Measurements from ENCODE around the gene PHACTR1.

Gene PHACTR1

DNA sequence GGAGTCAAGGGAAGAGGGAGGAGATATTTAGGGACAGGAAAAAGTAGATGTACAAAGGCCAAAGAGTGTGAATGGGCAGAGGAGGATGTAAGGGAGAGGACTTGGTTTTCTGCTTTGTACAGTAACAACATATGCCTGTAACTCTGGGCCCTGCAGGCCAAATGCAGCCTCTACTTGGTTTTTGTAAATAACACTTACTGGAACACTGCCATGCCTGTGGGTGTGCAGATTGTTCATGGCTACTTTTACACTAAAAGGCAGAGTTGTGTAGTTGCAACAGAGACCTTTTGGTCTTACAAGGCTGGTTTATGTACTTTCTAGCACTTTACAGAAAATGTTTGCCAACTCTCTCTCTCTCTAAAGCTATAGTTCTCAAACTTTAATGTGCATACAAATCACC is 157.1 kb downstream of the PHACTR1 start:
- DNase-seq = no peak
- no peak overlapping the region for H3K27ac Mint-ChIP-seq
- H3K36me3 Mint-ChIP-seq (ENCODE audit: low read depth) = no peaks in the 10 kb centered on the region
- peaks cover 8% of the 10 kb centered on the region for H3K27me3 Mint-ChIP-seq
- no peak overlapping the region for H3K4me3 Mint-ChIP-seq
- no peaks in the 10 kb centered on the region for H3K9me3 Mint-ChIP-seq
- H3K4me1 Mint-ChIP-seq (ENCODE audit: low read depth) = no peaks in the 10 kb centered on the region

DNA sequence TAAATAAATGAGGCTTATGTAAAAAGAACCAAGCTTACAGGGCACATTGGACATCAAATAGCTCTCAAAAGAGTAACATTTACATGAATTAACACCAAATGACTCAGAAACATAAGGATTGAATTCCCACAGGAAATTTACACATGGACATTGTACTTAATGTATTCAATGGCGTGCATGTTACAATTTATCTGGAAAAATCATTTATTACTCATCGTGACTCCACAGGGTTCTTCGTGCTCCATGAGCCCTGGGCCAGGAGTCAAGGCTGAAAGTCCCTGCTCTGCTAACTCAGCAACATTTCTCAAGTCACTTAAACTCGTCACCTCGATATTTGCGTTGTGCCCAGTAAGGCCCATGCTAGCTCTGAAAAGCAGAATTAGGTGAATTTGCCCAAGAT is 158.5 kb downstream of the PHACTR1 start:
- Mint-ChIP-seq H3K4me3 (no peak overlapping the region), H3K27me3 (peaks cover 12% of the 10 kb centered on the region), H3K27ac (no peak overlapping the region), H3K4me1 (ENCODE audit: low read depth) (no peaks in the 10 kb centered on the region), H3K9me3 (no peaks in the 10 kb centered on the region), H3K36me3 (ENCODE audit: low read depth) (no peaks in the 10 kb centered on the region)
- no peak for DNase-seq

DNA sequence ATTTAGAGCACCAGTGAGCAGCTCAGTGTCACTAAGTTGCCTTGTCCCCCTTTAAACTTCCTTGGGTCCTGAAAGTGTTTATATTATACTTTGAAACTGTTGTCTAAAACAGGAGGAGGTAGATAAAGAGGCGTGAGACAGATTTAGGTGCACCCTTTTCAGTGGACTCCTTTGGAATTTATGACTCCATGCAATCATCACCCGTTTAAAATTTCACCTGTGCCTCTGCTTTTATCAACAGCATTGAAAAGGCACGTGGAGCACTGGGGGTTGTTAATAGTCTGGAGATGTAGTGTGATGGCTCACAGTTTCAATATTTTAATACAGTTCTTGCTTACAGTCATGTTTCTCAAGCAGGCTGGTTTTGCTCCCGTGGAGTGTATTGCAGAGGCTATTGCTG is 162.2 kb downstream of the PHACTR1 start:
- H3K27me3 Mint-ChIP-seq = peaks cover 8% of the 10 kb centered on the region
- no peaks in the 10 kb centered on the region for H3K4me1 Mint-ChIP-seq (ENCODE audit: low read depth)
- H3K36me3 Mint-ChIP-seq (ENCODE audit: low read depth) = no peaks in the 10 kb centered on the region

DNA sequence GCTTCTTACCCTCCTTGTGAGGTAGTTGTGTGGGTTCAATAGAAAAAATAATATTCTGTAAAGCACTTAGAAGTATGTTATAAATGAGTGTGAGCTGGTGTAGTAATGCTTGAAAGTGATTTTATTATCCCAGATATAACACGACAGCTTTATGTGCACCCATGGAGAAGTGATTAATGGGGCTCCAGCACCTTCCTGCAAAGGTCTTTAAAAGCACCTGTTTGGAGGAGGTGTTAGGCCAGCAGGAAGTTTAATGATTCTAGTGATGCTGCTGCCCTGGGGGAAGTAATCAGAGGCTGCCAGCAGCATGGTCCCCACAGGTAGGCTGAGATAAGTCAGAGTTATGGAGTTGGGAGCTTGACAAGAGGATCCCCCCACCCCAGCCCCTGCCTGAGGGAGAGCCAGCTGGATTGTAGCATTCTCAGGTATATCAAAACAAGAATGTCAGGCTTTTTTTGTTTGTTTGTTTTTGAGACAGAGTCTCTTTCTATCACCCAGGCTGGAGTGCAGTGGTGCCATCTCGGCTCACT is 166.3 kb downstream of the PHACTR1 start:
- H3K36me3 Mint-ChIP-seq (ENCODE audit: low read depth) = no peaks in the 10 kb centered on the region
- H3K4me1 Mint-ChIP-seq (ENCODE audit: low read depth) = no peaks in the 10 kb centered on the region
- H3K4me3 Mint-ChIP-seq = no peak overlapping the region
- H3K27ac Mint-ChIP-seq = no peak overlapping the region
- no peak for DNase-seq
- no peaks in the 10 kb centered on the region for H3K9me3 Mint-ChIP-seq
- peaks cover 16% of the 10 kb centered on the region for H3K27me3 Mint-ChIP-seq

More for the DNA sequence above, 162.2 kb downstream of the PHACTR1 start:
- no peaks in the 10 kb centered on the region for H3K9me3 Mint-ChIP-seq
- DNase-seq = no peak
- H3K4me3 Mint-ChIP-seq = no peak overlapping the region
- no peak overlapping the region for H3K27ac Mint-ChIP-seq

DNA sequence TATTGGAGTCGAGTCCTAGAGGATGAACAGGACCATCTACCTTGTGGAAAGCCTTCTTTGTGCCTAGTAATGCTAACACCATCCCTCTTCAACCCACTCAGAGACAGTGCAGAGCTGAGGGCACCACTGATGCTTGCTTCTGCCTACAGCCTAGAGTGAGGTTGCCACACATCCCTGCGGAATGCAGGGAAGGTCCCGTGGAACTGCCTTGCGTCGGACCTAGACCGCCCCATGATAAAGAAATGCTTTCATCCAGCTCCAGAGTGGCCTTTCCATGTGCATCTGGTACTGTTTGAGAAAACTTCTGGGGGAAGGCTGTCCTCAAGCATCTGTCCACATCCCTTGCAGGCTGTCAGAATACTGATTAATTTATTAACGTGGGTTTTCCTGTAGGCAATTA is 168.4 kb downstream of the PHACTR1 start:
- Mint-ChIP-seq H3K4me3 (no peak overlapping the region), H3K36me3 (ENCODE audit: low read depth) (no peaks in the 10 kb centered on the region), H3K27ac (no peak overlapping the region), H3K4me1 (ENCODE audit: low read depth) (no peaks in the 10 kb centered on the region), H3K9me3 (no peaks in the 10 kb centered on the region), H3K27me3 (peaks cover 12% of the 10 kb centered on the region)
- no peak for DNase-seq

DNA sequence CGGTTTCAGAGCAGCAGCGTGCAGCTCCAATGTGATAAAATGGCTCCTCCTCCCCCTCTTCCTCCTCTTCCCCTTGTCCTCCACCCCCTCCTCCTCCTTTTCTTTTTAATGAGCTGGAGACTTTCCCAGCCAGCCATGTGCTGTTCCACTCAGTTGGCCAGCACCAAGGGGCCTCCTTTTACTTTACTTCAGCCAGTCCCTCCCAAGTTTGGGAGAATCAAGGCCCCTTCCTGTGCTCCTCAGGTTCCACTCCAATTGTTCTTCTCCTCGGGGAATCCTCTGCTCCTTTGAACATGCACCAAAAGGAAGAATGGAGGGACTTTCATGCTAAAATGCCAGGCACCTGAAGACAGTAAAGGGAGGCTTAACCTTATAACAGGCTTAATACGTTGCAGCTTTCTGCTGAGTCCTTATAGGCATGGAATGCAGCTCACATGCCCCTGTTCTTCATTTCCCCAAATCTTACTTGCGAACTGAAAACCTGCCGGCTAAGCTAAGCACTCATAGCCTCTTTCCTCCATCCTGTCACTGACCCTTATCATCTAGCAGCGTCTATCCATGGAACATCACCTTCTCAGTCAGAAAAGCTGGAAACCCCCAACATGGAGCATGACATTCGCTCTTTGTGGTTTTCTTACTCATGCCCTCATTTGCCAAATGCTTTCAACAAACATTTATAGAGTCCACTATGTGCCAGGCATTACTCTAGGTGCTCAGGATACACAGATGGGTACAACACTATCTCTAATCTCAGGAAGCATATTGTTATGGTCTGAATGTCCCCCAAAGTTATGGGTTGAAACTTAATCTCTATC is 170.6 kb downstream of the PHACTR1 start:
- no peak for DNase-seq
- peaks cover 18% of the 10 kb centered on the region for H3K27me3 Mint-ChIP-seq
- no peak overlapping the region for H3K4me3 Mint-ChIP-seq
- no peak overlapping the region for H3K27ac Mint-ChIP-seq
- H3K4me1 Mint-ChIP-seq (ENCODE audit: low read depth) = no peaks in the 10 kb centered on the region
- H3K9me3 Mint-ChIP-seq = peaks cover 13% of the 10 kb centered on the region
- no peaks in the 10 kb centered on the region for H3K36me3 Mint-ChIP-seq (ENCODE audit: low read depth)

DNA sequence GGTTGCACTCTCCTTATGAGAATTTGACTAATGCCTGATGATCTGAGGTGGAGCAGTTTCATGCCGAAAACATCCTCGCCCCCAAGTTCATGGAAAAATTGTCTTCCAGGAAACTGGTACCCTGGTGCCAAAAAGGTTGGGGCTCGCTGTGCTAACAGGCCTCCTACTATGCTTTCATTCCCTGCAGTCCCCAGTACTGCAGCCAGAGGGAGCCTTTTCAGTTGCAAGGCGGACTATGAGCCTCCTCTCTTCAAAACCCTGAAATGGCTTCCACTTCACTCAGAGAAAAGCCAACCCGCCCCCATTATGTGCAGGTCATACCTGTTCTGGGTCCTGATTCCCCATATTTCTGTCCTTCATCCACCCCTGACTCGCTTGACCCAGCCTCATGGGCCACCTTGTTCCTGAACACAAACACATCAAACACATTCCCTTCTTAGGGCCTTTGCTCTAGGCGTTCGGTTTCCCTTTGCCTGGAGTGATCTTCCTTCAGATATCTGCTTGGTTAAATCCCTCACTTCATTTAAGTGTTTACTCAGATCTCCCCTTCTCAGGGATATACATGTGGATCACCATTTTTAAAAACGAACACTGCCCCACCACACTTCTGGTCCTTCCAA is 173.7 kb downstream of the PHACTR1 start:
- DNase-seq = peak; percentile 43
- Mint-ChIP-seq H3K4me1 (ENCODE audit: low read depth) (no peaks in the 10 kb centered on the region), H3K9me3 (peaks cover 13% of the 10 kb centered on the region), H3K36me3 (ENCODE audit: low read depth) (no peaks in the 10 kb centered on the region), H3K4me3 (no peak overlapping the region), H3K27me3 (peaks cover 19% of the 10 kb centered on the region), H3K27ac (no peak overlapping the region)

DNA sequence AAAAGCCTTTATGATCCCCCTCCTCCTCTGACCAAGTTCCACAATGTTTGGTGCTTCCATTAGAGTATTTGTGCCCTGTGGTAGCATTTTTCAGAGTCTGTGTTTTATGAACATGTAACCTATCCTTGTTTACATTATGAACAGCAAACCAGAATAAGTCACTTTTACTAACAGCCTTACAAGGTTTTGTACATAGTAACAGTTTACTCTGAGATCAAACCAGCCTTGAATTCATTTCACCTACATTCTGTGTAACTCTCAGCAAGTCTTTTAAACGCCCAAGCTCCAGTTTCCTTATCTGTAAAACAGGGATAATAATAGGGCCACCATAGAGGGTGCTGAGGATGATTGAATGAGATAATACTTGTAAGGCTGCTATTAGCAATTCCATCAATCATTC is 175.0 kb downstream of the PHACTR1 start:
- Mint-ChIP-seq H3K27ac (no peak overlapping the region), H3K27me3 (peaks cover 19% of the 10 kb centered on the region), H3K4me1 (ENCODE audit: low read depth) (no peaks in the 10 kb centered on the region), H3K4me3 (no peak overlapping the region), H3K9me3 (peaks cover 13% of the 10 kb centered on the region), H3K36me3 (ENCODE audit: low read depth) (no peaks in the 10 kb centered on the region)
- no peak for DNase-seq

DNA sequence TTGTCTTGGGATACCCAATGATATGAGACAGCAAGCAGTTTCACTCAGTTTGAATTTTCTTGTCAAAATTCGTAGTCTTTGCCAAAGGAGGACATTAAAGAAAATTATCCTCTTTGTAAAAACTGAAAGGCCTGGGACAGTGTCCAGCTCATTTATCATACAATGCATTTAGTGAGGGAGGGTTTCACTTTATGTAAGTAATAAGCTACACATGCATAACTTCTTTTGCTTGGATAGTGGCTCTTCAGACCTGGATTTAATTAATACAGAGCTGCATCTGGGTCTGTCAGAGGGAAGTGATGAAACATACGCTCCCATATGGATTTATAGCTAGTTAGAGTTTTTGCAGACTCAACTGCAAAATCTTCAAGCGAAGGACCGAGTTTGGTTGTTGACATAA is 175.6 kb downstream of the PHACTR1 start:
- H3K36me3 Mint-ChIP-seq (ENCODE audit: low read depth) = no peaks in the 10 kb centered on the region
- H3K27me3 Mint-ChIP-seq = peaks cover 20% of the 10 kb centered on the region
- no peak overlapping the region for H3K27ac Mint-ChIP-seq
- H3K4me3 Mint-ChIP-seq = no peak overlapping the region
- no peaks in the 10 kb centered on the region for H3K4me1 Mint-ChIP-seq (ENCODE audit: low read depth)
- DNase-seq = no peak
- H3K9me3 Mint-ChIP-seq = peaks cover 13% of the 10 kb centered on the region

DNA sequence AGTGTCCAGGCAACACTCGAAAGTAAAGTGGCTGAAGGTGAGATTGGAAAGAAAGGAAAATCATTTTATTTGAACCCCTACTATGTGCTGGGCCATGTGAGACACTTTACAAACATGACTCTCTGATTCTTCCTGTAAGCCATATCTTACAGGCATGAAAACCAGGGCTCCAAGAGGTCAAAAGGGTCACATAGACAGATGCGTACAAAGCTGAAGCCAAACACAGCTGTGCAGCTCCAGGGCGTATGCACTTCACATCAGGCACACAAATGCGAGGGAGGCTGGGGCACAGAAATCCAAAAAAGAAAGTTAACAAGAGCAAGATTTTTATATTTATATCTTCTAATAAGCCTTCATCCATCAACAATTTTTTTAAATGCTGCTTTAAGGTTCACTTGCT is 176.5 kb downstream of the PHACTR1 start:
- Mint-ChIP-seq H3K36me3 (ENCODE audit: low read depth) (no peaks in the 10 kb centered on the region), H3K4me1 (ENCODE audit: low read depth) (no peaks in the 10 kb centered on the region), H3K4me3 (no peak overlapping the region), H3K27me3 (peaks cover 22% of the 10 kb centered on the region), H3K9me3 (peaks cover 13% of the 10 kb centered on the region), H3K27ac (no peak overlapping the region)
- no peak for DNase-seq

DNA sequence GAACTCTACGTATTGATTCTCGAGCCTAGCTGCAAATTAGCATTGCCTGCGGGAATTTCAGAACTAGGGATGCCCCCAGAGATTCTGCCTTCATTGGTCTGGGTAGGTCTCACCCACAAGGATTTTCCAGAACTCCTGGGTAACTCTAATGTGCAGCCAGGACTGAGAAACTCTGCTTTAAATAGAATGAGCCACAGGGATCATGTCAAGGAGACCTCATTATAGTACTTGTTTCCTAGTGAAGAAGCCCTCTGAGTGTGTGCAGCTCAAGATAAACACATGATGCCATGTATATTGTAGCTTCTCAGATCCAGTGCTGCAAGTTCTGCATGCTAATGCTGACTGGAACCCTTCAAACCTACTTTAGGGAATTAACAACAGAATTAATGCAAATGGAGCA is 179.2 kb downstream of the PHACTR1 start:
- Mint-ChIP-seq H3K27me3 (peaks cover 38% of the 10 kb centered on the region), H3K4me1 (ENCODE audit: low read depth) (no peaks in the 10 kb centered on the region), H3K36me3 (ENCODE audit: low read depth) (no peaks in the 10 kb centered on the region), H3K9me3 (peaks cover 9% of the 10 kb centered on the region), H3K4me3 (no peak overlapping the region), H3K27ac (no peak overlapping the region)
- no peak for DNase-seq

DNA sequence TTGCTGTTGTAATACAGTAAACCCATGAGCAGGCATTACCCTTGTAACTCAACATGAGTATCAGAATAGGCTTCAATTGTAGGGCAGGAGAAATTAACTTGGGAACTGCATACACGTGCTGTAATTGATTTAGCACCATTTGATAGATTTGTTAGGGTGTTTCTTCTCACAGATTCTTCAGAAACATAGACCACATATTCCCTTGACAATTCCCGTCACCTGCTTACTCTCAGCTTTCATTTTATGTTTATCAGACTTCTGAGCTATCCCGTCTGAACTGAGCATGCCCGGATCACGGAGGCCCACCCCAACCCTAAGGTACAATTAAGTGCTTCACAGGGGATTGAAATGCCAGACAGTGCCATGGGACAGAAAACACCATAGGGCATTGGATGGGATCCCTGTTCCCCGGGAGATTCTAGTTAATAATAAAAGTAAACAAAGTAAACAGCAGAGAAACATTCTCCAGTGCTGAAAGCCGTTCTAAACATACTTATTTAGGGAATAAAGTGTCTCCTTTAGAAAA is 179.7 kb downstream of the PHACTR1 start:
- Mint-ChIP-seq H3K27me3 (peaks cover 42% of the 10 kb centered on the region), H3K4me3 (no peak overlapping the region), H3K4me1 (ENCODE audit: low read depth) (no peaks in the 10 kb centered on the region), H3K36me3 (ENCODE audit: low read depth) (no peaks in the 10 kb centered on the region), H3K27ac (no peak overlapping the region), H3K9me3 (peaks cover 4% of the 10 kb centered on the region)
- no peak for DNase-seq

DNA sequence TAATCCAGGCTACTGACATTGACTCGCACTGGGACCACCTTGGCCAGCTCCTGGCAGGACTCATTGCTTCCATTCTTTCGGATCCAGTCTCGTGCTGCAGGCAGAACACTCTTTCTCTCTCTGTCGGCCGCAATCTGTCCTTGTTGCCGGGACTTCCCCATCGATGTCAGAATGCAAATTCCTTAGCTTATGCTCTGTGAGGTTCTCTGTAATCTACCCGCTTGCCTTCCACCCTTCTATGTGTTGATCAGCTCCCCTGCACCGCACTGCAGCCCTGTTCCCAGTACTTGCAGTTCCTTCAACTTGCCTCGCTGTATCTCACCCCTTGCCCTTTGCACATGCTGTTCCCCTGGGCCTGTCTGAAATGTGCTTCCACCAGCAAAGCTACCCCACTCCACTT is 182.0 kb downstream of the PHACTR1 start:
- peaks cover 47% of the 10 kb centered on the region for H3K27me3 Mint-ChIP-seq
- no peak overlapping the region for H3K4me3 Mint-ChIP-seq
- no peaks in the 10 kb centered on the region for H3K4me1 Mint-ChIP-seq (ENCODE audit: low read depth)
- no peak for DNase-seq
- no peaks in the 10 kb centered on the region for H3K36me3 Mint-ChIP-seq (ENCODE audit: low read depth)
- H3K9me3 Mint-ChIP-seq = no peaks in the 10 kb centered on the region
- no peak overlapping the region for H3K27ac Mint-ChIP-seq

DNA sequence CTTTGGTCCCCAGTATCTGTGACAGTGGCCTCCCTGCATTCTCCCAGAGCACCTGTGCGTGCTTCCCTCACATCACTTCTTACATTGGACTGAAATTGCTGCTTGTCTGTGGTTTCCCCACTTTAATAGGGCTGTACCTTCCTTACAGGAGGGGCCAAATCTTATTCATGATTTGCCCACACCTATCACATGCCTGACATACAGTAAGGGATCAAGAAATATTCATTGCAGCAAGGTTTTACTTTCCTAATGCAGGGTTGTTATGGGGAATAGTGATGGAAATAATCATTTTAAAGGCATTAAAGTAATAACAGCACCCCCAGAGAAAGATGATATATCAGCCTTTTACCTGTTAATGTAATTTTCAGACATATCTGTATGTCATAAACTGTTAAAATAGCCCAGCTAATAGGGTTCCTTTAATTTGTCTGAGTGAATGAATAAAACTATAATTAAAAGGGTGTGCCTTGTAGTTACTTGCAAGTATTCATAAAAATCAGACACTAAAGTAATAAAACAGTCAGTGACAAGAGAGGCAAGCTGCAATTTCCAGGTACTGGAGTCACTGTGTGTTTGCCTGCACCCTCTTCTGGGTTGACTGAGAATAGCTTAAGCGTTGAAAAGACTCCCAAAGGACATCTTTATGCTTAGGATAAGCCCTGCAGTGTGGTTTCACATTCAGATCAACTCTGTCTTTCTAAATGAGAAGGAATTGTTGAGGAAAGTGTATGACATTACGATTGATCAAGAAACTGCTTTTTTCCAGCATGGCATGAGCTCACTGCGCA is 182.7 kb downstream of the PHACTR1 start:
- H3K27ac Mint-ChIP-seq = no peak overlapping the region
- H3K27me3 Mint-ChIP-seq = peaks cover 47% of the 10 kb centered on the region
- H3K4me1 Mint-ChIP-seq (ENCODE audit: low read depth) = no peaks in the 10 kb centered on the region
- no peaks in the 10 kb centered on the region for H3K9me3 Mint-ChIP-seq
- no peaks in the 10 kb centered on the region for H3K36me3 Mint-ChIP-seq (ENCODE audit: low read depth)
- no peak overlapping the region for H3K4me3 Mint-ChIP-seq
- DNase-seq = no peak
